Head of caudate nucleus (tissue), 42 donors: ENCODE measurements around the gene KCNMA1.
"Not testable (repeated sequence)": the region's sequence is repeated elsewhere in the genome, so short reads cannot be mapped to it uniquely, and the experiment has no call there.

Source experiments
- DNase-seq, 42 donors: peaks; one replicate each; pipeline versions ENCODE4 v3.0.0 to v3.0.0-alpha.2; 2020 to 2021; ENCODE audit warnings: mixed read lengths in 7 of 42
- intact Hi-C: fragments of 100-400 bp; cut with DNase I; formaldehyde crosslinking; loops from one replicate; pipeline ENCODE4 v1.15.0; 2022

KCNMA1 gene

GRCh38 chr10:77529050-77529576, 108.5 kb downstream of the KCNMA1 start:
- DNase-seq = peak in 8 of 42 donors; percentile 14 to 59 (median 36)
- intact Hi-C loops = no loop called here

- intact Hi-C loops = no loop called here
- no peak for DNase-seq
These were observed 109.8 kb downstream of the KCNMA1 start for GRCh38 chr10:77527839-77528238.

- DNase-seq = no peak
- intact Hi-C loops = no loop called here
These were observed 110.6 kb downstream of the KCNMA1 start for GRCh38 chr10:77526868-77527617.

- no peak for DNase-seq
- intact Hi-C loops = no loop called here
These were observed 113.3 kb downstream of the KCNMA1 start for GRCh38 chr10:77524281-77524711.

- DNase-seq = no peak
- intact Hi-C loops = no loop called here
These were observed 115.3 kb downstream of the KCNMA1 start for GRCh38 chr10:77522268-77522809.

- intact Hi-C loops = no loop called here
- DNase-seq = no peak
These were observed 116.6 kb downstream of the KCNMA1 start for GRCh38 chr10:77520995-77521394.

- no peak for DNase-seq
- intact Hi-C loops = no loop called here
These were observed 117.3 kb downstream of the KCNMA1 start for GRCh38 chr10:77520290-77520689.

- intact Hi-C loops, DNase-seq: not testable (repeated sequence)
These were observed 117.8 kb downstream of the KCNMA1 start for GRCh38 chr10:77519791-77520190.

GRCh38 chr10:77518910-77519274, 118.7 kb downstream of the KCNMA1 start:
- intact Hi-C loops = no loop called here
- no peak for DNase-seq

GRCh38 chr10:77518241-77518909, 119.2 kb downstream of the KCNMA1 start:
- intact Hi-C loops = no loop called here

GRCh38 chr10:77516575-77516974, 121.0 kb downstream of the KCNMA1 start:
- no peak for DNase-seq
- intact Hi-C loops = no loop called here

More at GRCh38 chr10:77518241-77518909, 119.2 kb downstream of the KCNMA1 start:
- DNase-seq = no peak

- DNase-seq = no peak
- intact Hi-C loops = no loop called here
These were observed 122.7 kb downstream of the KCNMA1 start for GRCh38 chr10:77514870-77515269.

- peak in 40 of 42 donors; percentile 33 to 94 (median 70) for DNase-seq
- intact Hi-C loops = no loop called here
These were observed 123.8 kb downstream of the KCNMA1 start for GRCh38 chr10:77513781-77514331.

- intact Hi-C loops = no loop called here
- DNase-seq = peak in 5 of 42 donors; percentile 36 to 61 (median 43)
These were observed 124.4 kb downstream of the KCNMA1 start for GRCh38 chr10:77513220-77513619.

GRCh38 chr10:77512219-77512578, 125.4 kb downstream of the KCNMA1 start:
- no peak for DNase-seq
- intact Hi-C loops = no loop called here

GRCh38 chr10:77511498-77512218, 126.0 kb downstream of the KCNMA1 start:
- DNase-seq = no peak
- intact Hi-C loops = no loop called here

- DNase-seq = no peak
- intact Hi-C loops = no loop called here
These were observed 126.9 kb downstream of the KCNMA1 start for GRCh38 chr10:77510695-77511094.

- intact Hi-C loops = no loop called here
- no peak for DNase-seq
These were observed 127.3 kb downstream of the KCNMA1 start for GRCh38 chr10:77510294-77510693.

- no peak for DNase-seq
- intact Hi-C loops = no loop called here
These were observed 128.2 kb downstream of the KCNMA1 start for GRCh38 chr10:77509391-77509790.
